ENCODE measurements around the gene NKAIN4.

The NKAIN4 gene

GRCh38 chr20:63268671-63269439 is 14.6 kb upstream of the NKAIN4 start:
- ChIA-PET CTCF (interaction anchor here (0.7 to 16.0 kb wide), 3 partner anchors 22 to 45 kb away, joined by 3 to 142 read pairs (median 8); no protein-coding TSS in a partner anchor), POLR2A (no interaction called here)
- no peak for TF ChIP-seq CTCF (IDR thresholded peaks at IDR 0.05; ENCODE audit: insufficient read depth, low read length, missing control alignments)
- no peak overlapping the region for H3K4me3 ChIP-seq (ENCODE audit: low read depth, low read length)
- DNase-seq (ENCODE audit: low read depth, low spot score) = no peak

GRCh38 chr20:63268256-63268655 is 14.0 kb upstream of the NKAIN4 start:
- DNase-seq (ENCODE audit: low read depth, low spot score) = no peak
- no peak overlapping the region for H3K4me3 ChIP-seq (ENCODE audit: low read depth, low read length)
- CTCF ChIA-PET = interaction anchor here (16.0 kb wide), 1 partner anchor 44 kb away, joined by 142 read pairs; no protein-coding TSS in a partner anchor
- POLR2A ChIA-PET = no interaction called here
- no peak for TF ChIP-seq CTCF (IDR thresholded peaks at IDR 0.05; ENCODE audit: insufficient read depth, low read length, missing control alignments)

DNA sequence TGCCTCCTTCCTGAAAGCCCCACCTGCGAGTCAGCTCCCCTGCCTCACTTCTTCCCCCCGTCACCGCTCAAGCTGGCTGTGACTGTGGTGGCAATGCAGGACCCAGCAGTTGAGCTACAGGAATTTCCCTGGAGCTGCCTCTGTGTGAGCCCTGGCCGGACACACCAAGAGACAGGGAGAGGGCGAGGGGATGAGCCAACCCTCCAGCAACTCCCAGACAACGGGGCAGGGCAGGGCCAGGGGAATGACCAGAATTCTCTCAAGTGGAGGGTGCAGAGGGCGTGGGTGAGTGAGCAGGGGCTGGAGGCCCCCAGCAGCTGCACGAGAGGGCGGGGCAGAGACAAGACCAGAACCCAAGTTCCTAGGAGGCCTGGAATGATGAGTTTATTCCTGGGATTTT is 13.4 kb upstream of the NKAIN4 start:
- ChIA-PET CTCF (interaction anchor here (4.2 to 16.0 kb wide), 2 partner anchors 43 to 44 kb away, joined by 24 to 142 read pairs; no protein-coding TSS in a partner anchor), POLR2A (no interaction called here)
- DNase-seq (ENCODE audit: low read depth, low spot score) = no peak
- H3K4me3 ChIP-seq (ENCODE audit: low read depth, low read length) = no peak overlapping the region
- TF ChIP-seq CTCF (IDR thresholded peaks at IDR 0.05; ENCODE audit: insufficient read depth, low read length, missing control alignments) = no peak

DNA sequence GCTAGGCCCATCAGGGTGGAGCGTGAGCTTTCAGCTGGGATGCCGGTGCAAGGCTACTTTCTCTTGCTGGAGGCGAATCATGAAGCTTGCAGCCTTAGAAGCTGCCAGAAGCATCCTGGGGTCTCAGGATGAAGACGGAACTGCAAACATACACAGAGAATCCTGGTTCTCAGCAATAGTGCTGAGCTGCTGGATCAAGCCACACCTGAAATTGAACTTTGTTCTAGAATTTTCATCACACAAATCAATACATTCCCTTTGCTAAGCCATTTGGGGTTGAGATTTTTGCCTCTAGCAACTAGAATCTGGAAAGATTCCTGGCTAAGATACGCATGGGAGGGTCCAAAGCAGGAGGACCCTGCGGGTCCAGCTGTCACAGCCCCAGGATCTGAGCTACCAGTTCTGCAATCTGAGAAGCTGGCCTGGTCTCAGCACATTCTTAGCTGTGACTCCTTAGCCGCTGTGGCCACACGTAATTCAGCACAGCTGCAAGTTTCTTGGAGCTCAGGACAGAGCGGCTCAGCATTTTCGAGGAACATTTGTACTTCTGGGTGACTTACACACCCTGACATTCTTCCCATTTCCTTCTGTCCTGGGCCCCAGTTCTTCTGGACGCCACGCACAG is 11.7 kb upstream of the NKAIN4 start:
- no peak overlapping the region for H3K4me3 ChIP-seq (ENCODE audit: low read depth, low read length)
- peak; percentile 12 for DNase-seq (ENCODE audit: low read depth, low spot score)
- ChIA-PET POLR2A (interaction anchor here (1.0 kb wide), 1 partner anchor 42 kb away, joined by 3 read pairs; no protein-coding TSS in a partner anchor), CTCF (interaction anchor here (1.1 to 4.2 kb wide), 3 partner anchors 25 to 43 kb away, joined by 3 to 24 read pairs (median 9); no protein-coding TSS in a partner anchor)
- no peak for TF ChIP-seq CTCF (IDR thresholded peaks at IDR 0.05; ENCODE audit: insufficient read depth, low read length, missing control alignments)

DNA sequence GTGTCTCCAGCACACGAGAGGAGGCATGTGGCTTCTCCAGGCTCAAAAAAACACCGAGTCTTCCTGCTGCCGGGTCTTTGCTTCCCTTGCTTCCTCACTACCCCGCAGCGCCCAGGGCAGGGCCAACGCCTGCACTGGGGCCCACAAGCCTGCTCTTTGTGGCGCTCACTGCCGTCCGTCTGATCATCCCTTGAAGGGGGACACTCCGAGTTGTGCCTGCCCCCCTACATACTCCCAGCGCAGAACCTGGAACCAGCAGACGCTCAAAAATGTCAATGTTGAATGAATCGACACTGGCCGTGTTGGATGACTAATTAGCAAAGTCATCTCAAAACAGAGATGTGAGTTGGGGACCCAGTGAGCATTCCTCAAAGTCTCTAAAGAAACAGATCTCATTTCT is 10.3 kb upstream of the NKAIN4 start:
- TF ChIP-seq CTCF (IDR thresholded peaks at IDR 0.05; ENCODE audit: insufficient read depth, low read length, missing control alignments) = no peak
- ChIA-PET POLR2A (no interaction called here), CTCF (interaction anchor here (0.9 to 4.2 kb wide), 2 partner anchors 11 to 41 kb away, joined by 3 to 24 read pairs; no protein-coding TSS in a partner anchor)
- DNase-seq (ENCODE audit: low read depth, low spot score) = no peak
- H3K4me3 ChIP-seq (ENCODE audit: low read depth, low read length) = no peak overlapping the region

GRCh38 chr20:63264000-63264399 is 9.7 kb upstream of the NKAIN4 start:
- POLR2A ChIA-PET = no interaction called here
- H3K4me3 ChIP-seq (ENCODE audit: low read depth, low read length) = no peak overlapping the region
- DNase-seq (ENCODE audit: low read depth, low spot score) = no peak
- TF ChIP-seq CTCF (IDR thresholded peaks at IDR 0.05; ENCODE audit: insufficient read depth, low read length, missing control alignments) = no peak
- CTCF ChIA-PET = interaction anchor here (0.9 to 4.2 kb wide), 2 partner anchors 11 to 41 kb away, joined by 3 to 24 read pairs; no protein-coding TSS in a partner anchor

Data from AG04449 (cell line).